Coronary artery (tissue), 2 donors: ENCODE results near the gene FBXW12.

Source experiments
- DNase-seq: peaks from one replicate; pipeline ENCODE4 v3.0.0-alpha.2; 2017; ENCODE audit warnings: low spot score
- H3K27ac ChIP-seq, 2 donors: fragments of 200-600 bp; sonication (generic); one replicate each; pipeline ENCODE4 v1.5.1; 2016 to 2019
- H3K4me3 ChIP-seq: fragments of 200-600 bp; sonication (generic); 2 replicates; pipeline ENCODE4 v1.5.1; 2016; ENCODE audit warnings: mild to moderate bottlenecking, moderate library complexity
- CTCF ChIP-seq: fragments of 200-600 bp; sonication (generic); IDR thresholded peaks from one replicate; pipeline ENCODE4 v1.5.1; 2019; ENCODE audit warnings: antibody characterized with exemption

FBXW12 gene

GRCh38 chr3:48388966-48389365 is 16.9 kb downstream of the FBXW12 start:
- Histone ChIP-seq H3K27ac (no peak overlapping the region), H3K4me3 (no peak overlapping the region)
- DNase-seq = no peak
- TF ChIP-seq CTCF = no peak

GRCh38 chr3:48394391-48394790 is 22.4 kb downstream of the FBXW12 start:
- no peak overlapping the region for H3K27ac ChIP-seq
- TF ChIP-seq CTCF = no peak
- no peak overlapping the region for H3K4me3 ChIP-seq
- no peak for DNase-seq

- no peak for TF ChIP-seq CTCF
- Histone ChIP-seq H3K4me3 (no peak overlapping the region), H3K27ac (no peak overlapping the region)
Observed at GRCh38 chr3:48395714-48396113, 23.7 kb downstream of the FBXW12 start.

GRCh38 chr3:48397767-48398681 is 26.0 kb downstream of the FBXW12 start:
- no peak for DNase-seq
- H3K27ac ChIP-seq = no peak overlapping the region
- no peak overlapping the region for H3K4me3 ChIP-seq
- no peak for TF ChIP-seq CTCF

More at GRCh38 chr3:48395714-48396113, 23.7 kb downstream of the FBXW12 start:
- no peak for DNase-seq

- TF ChIP-seq CTCF = no peak
- Histone ChIP-seq H3K4me3 (no peak overlapping the region), H3K27ac (no peak overlapping the region)
- no peak for DNase-seq
Observed at GRCh38 chr3:48398701-48399386, 26.8 kb downstream of the FBXW12 start.

GRCh38 chr3:48399387-48400172 is 27.6 kb downstream of the FBXW12 start:
- no peak overlapping the region for H3K4me3 ChIP-seq
- no peak overlapping the region for H3K27ac ChIP-seq
- no peak for TF ChIP-seq CTCF
- no peak for DNase-seq
